IMR-90 (cell line): Measurements from ENCODE around the gene ARHGEF2.

Source experiments
- CEBPB ChIP-seq: IDR thresholded peaks from 2 replicates; pipeline ENCODE4 v1.6.1; 2012; ENCODE audit warnings: low read depth, low read length, improper control_type of control experiment
- MAFK ChIP-seq: IDR thresholded peaks from 2 replicates; pipeline ENCODE4 v1.6.1; 2012; ENCODE audit warnings: low read depth, low read length, improper control_type of control experiment
- MXI1 ChIP-seq: IDR thresholded peaks from 2 replicates; pipeline ENCODE4 v1.6.1; 2012; ENCODE audit warnings: low read depth, mild to moderate bottlenecking, low read length, moderate library complexity, borderline replicate concordance
- NFE2L2 ChIP-seq: fragments of 150-350 bp; IDR thresholded peaks from 2 replicates; pipeline ENCODE4 v1.6.1; 2016; ENCODE audit warnings: low read depth, mild to moderate bottlenecking, low read length
- POLR2A ChIP-seq: IDR thresholded peaks from 2 replicates; pipeline ENCODE4 v1.6.1; 2012; ENCODE audit warnings: mild to moderate bottlenecking, low read depth, low read length
- RAD21 ChIP-seq: IDR thresholded peaks from 2 replicates; pipeline ENCODE4 v1.6.1; 2012; ENCODE audit warnings: low read length, improper control_type of control experiment
- RCOR1 ChIP-seq: IDR thresholded peaks from 2 replicates; pipeline ENCODE4 v1.6.1; 2012; ENCODE audit warnings: mild to moderate bottlenecking, low read length, improper control_type of control experiment; ENCODE audit not compliant: insufficient replicate concordance
- SMC3 ChIP-seq: fragments of 150-350 bp; IDR thresholded peaks from 2 replicates; pipeline ENCODE4 v1.6.1; 2016; ENCODE audit warnings: low read depth, mild to moderate bottlenecking, antibody characterized with exemption, low read length, moderate library complexity
- TF ChIP-seq, protein P1 (sequence below): conservative IDR thresholded peaks from 2 replicates; pipeline ENCODE4 v1.5.1; 2012; ENCODE audit warnings: mild to moderate bottlenecking, low read depth, low read length, improper control_type of control experiment
- TF ChIP-seq, protein P2 (sequence below): fragments of 150-350 bp; IDR thresholded peaks from 2 replicates; pipeline ENCODE4 v1.6.1; 2017; ENCODE audit warnings: mild to moderate bottlenecking, antibody characterized with exemption, low read length, low read depth
- TF ChIP-seq, protein P3 (sequence below): fragments of 150-350 bp; IDR thresholded peaks from 2 replicates; pipeline ENCODE4 v1.6.1; 2016; ENCODE audit warnings: low read depth, mild to moderate bottlenecking, low read length, moderate library complexity, borderline replicate concordance

DNA sequence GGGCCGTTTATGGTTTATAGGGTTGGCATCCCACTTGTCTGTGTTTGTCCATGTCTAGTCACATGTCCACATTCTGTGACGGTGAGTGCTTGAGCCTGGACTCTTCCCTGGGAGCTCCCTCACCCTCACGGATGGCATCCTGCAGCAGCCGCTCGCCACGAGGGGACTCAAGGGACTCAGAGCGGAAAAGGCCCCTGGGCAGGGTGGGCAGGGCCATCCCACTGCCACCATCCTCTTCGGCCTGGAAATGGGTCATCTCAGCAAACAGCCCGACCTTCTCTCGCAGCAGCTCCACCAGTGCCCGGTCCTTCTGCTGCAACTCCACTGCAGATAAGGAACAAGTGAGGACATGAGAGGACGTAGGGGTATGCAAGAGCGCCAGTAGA, 25.8 kb downstream of the ARHGEF2 start:
- TF ChIP-seq, protein P1, sequence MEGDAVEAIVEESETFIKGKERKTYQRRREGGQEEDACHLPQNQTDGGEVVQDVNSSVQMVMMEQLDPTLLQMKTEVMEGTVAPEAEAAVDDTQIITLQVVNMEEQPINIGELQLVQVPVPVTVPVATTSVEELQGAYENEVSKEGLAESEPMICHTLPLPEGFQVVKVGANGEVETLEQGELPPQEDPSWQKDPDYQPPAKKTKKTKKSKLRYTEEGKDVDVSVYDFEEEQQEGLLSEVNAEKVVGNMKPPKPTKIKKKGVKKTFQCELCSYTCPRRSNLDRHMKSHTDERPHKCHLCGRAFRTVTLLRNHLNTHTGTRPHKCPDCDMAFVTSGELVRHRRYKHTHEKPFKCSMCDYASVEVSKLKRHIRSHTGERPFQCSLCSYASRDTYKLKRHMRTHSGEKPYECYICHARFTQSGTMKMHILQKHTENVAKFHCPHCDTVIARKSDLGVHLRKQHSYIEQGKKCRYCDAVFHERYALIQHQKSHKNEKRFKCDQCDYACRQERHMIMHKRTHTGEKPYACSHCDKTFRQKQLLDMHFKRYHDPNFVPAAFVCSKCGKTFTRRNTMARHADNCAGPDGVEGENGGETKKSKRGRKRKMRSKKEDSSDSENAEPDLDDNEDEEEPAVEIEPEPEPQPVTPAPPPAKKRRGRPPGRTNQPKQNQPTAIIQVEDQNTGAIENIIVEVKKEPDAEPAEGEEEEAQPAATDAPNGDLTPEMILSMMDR = no peak
- TF ChIP-seq, protein P2, sequence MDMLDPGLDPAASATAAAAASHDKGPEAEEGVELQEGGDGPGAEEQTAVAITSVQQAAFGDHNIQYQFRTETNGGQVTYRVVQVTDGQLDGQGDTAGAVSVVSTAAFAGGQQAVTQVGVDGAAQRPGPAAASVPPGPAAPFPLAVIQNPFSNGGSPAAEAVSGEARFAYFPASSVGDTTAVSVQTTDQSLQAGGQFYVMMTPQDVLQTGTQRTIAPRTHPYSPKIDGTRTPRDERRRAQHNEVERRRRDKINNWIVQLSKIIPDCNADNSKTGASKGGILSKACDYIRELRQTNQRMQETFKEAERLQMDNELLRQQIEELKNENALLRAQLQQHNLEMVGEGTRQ = no peak
- TF ChIP-seq CEBPB (no peak), SMC3 (no peak), MXI1 (no peak), RAD21 (no peak), RCOR1 (no peak), POLR2A (no peak), NFE2L2 (no peak), MAFK (no peak)
- TF ChIP-seq, protein P3, sequence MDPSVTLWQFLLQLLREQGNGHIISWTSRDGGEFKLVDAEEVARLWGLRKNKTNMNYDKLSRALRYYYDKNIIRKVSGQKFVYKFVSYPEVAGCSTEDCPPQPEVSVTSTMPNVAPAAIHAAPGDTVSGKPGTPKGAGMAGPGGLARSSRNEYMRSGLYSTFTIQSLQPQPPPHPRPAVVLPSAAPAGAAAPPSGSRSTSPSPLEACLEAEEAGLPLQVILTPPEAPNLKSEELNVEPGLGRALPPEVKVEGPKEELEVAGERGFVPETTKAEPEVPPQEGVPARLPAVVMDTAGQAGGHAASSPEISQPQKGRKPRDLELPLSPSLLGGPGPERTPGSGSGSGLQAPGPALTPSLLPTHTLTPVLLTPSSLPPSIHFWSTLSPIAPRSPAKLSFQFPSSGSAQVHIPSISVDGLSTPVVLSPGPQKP = no peak
